Left lung (tissue), 4 donors: ENCODE measurements around the gene LASP1NB.
"Not testable (repeated sequence)": the region's sequence is repeated elsewhere in the genome, so short reads cannot be mapped to it uniquely, and the experiment has no call there.

Experiments
- ATAC-seq: fragments of 200-7000 bp; cut with Tn5 transposase; one replicate; pipeline ENCODE4 v1.9.1; 2020; ENCODE audit warnings: moderate library complexity
- DNase-seq, 4 donors: peaks; one replicate each; pipeline ENCODE4 v3.0.0-alpha.2; 2013 to 2020
- H3K27ac ChIP-seq, 2 donors: fragments of 200-600 bp; sonication (generic) in 1 of 2; one replicate each; pipeline versions ENCODE4 v1.5.0 to v1.8.0; 2020 to 2021
- H3K27me3 ChIP-seq, 2 donors: fragments of 200-600 bp; sonication (generic) in 1 of 2; one replicate each; pipeline versions ENCODE4 v1.5.0 to v1.8.0; 2020 to 2021
- H3K36me3 ChIP-seq, 2 donors: fragments of 200-600 bp; sonication (generic) in 1 of 2; one replicate each; pipeline versions ENCODE4 v1.5.0 to v1.8.0; 2020 to 2021
- H3K4me1 ChIP-seq, 2 donors: fragments of 200-600 bp; one replicate each; pipeline ENCODE4 v1.8.0; 2021
- H3K4me3 ChIP-seq, 2 donors: fragments of 200-600 bp; sonication (generic) in 1 of 2; one replicate each; pipeline versions ENCODE4 v1.5.0 to v1.8.0; 2020 to 2021; ENCODE audit warnings: mild to moderate bottlenecking in 1 of 2
- H3K9me3 ChIP-seq, 2 donors: fragments of 200-600 bp; sonication (generic) in 1 of 2; one replicate each; pipeline versions ENCODE4 v1.5.0 to v1.8.0; 2020 to 2021
- CTCF ChIP-seq, 2 donors: fragments of 200-600 bp; sonication (generic) in 1 of 2; IDR thresholded peaks; one replicate each; pipeline versions ENCODE4 v1.5.0 to v1.8.0; 2021; ENCODE audit warnings: antibody characterized with exemption in 2 of 2
- intact Hi-C, 2 donors: fragments of 100-400 bp; cut with DNase I; formaldehyde crosslinking; loops; one replicate each; pipeline versions ENCODE4 v1.11.2 to v1.14.2; 2022
- donor health status: DM: no; HTN: yes; CAD: no.
- donor health status: DM: no; HTN: no; CAD: no.

The LASP1NB gene

GRCh38 chr17:38967290-38967738, 41.9 kb downstream of the LASP1NB start, which contains the start of gene FBXO47:
FBXO47 (minus strand) TSS chr17:38967403; CDS start chr17:38963025, 4,378 bp downstream.
- Histone ChIP-seq H3K4me3 (peak within 1 kb of the TSS in 1 of 2 donors; percentile 33), H3K9me3 (no peaks in the 10 kb centered on the region), H3K27me3 (no peaks in the 10 kb centered on the region), H3K27ac (peak within 1 kb of the TSS; percentile 67 to 73), H3K36me3 (no peaks in the 10 kb centered on the region), H3K4me1 (peaks cover 0 to 3% of the 10 kb centered on the region in 2 donors)
- intact Hi-C loops = no loop called here
- TF ChIP-seq CTCF (IDR thresholded peaks at IDR 0.05) = no peak
- DNase-seq (peak; percentile 47 to 95 (median 92)), ATAC-seq (peak; percentile 99)

GRCh38 chr17:38969281-38969680, 43.9 kb downstream of the LASP1NB start:
- intact Hi-C loops = no loop called here
- Histone ChIP-seq H3K27me3 (no peaks in the 10 kb centered on the region), H3K36me3 (no peaks in the 10 kb centered on the region), H3K27ac (no peak overlapping the region), H3K9me3 (no peaks in the 10 kb centered on the region), H3K4me3 (no peak overlapping the region), H3K4me1 (peaks cover 0 to 3% of the 10 kb centered on the region in 2 donors)
- TF ChIP-seq CTCF (IDR thresholded peaks at IDR 0.05) = no peak
- no peak for DNase-seq
- ATAC-seq = no peak

GRCh38 chr17:38970128-38970527, 44.7 kb downstream of the LASP1NB start:
- ATAC-seq = peak; percentile 40
- intact Hi-C loops = no loop called here

GRCh38 chr17:38970804-38971203, 45.4 kb downstream of the LASP1NB start:
- Histone ChIP-seq H3K27me3 (no peaks in the 10 kb centered on the region), H3K36me3 (no peaks in the 10 kb centered on the region), H3K4me3 (no peak overlapping the region), H3K27ac (no peak overlapping the region), H3K4me1 (peaks cover 0 to 4% of the 10 kb centered on the region in 2 donors), H3K9me3 (no peaks in the 10 kb centered on the region)
- no peak for DNase-seq
- intact Hi-C loops = no loop called here
- TF ChIP-seq CTCF (IDR thresholded peaks at IDR 0.05) = no peak
- no peak for ATAC-seq

More at GRCh38 chr17:38970128-38970527, 44.7 kb downstream of the LASP1NB start:
- DNase-seq = no peak
- no peak overlapping the region for H3K4me3 ChIP-seq
- H3K27ac ChIP-seq = no peak overlapping the region
- peaks cover 0 to 3% of the 10 kb centered on the region in 2 donors for H3K4me1 ChIP-seq
- TF ChIP-seq CTCF (IDR thresholded peaks at IDR 0.05) = no peak
- H3K9me3 ChIP-seq = no peaks in the 10 kb centered on the region
- no peaks in the 10 kb centered on the region for H3K36me3 ChIP-seq
- H3K27me3 ChIP-seq = no peaks in the 10 kb centered on the region

GRCh38 chr17:38976187-38976551, 50.8 kb downstream of the LASP1NB start:
- ATAC-seq = peak; percentile 38
- H3K27me3 ChIP-seq, H3K27ac ChIP-seq, H3K36me3 ChIP-seq, H3K9me3 ChIP-seq, intact Hi-C loops, H3K4me1 ChIP-seq, H3K4me3 ChIP-seq, DNase-seq: not testable (repeated sequence)

GRCh38 chr17:38978180-38978579, 52.8 kb downstream of the LASP1NB start:
- ATAC-seq = no peak
- H3K4me3 ChIP-seq = no peak overlapping the region
- no peak overlapping the region for H3K27ac ChIP-seq
- H3K27me3 ChIP-seq = no peaks in the 10 kb centered on the region
- TF ChIP-seq CTCF (IDR thresholded peaks at IDR 0.05) = no peak
- no peak for DNase-seq
- H3K4me1 ChIP-seq = peaks cover 0 to 10% of the 10 kb centered on the region in 2 donors
- no peaks in the 10 kb centered on the region for H3K36me3 ChIP-seq
- intact Hi-C loops = no loop called here
- no peaks in the 10 kb centered on the region for H3K9me3 ChIP-seq
